ENCODE data around the gene PEX7. TPM values are rescaled to one million over a fixed set of nuclear protein-coding genes. Genes with fewer than 3 reads are reported as not detected.

The PEX7 gene
- total RNA-seq, 2 donors from 2014 or later, result 11.3 to 12.7 TPM

- no peak for DNase-seq
- TF ChIP-seq CTCF (IDR thresholded peaks at IDR 0.05), result no peak
- H3K9ac ChIP-seq (ENCODE audit: low read depth in 2 of 2, low read length in 2 of 2), result no peak overlapping the region
- no peaks in the 10 kb centered on the region for H3K36me3 ChIP-seq
- H3K4me1 ChIP-seq, result no peaks in the 10 kb centered on the region
- no peak overlapping the region for H3K4me3 ChIP-seq
- intact Hi-C loops (cut with DNase I), result no loop called here
- no peaks in the 10 kb centered on the region for H3K9me3 ChIP-seq
- no peak overlapping the region for H3K27ac ChIP-seq
- no peaks in the 10 kb centered on the region for H3K27me3 ChIP-seq
Observed at GRCh38 chr6:136798044-136798443, 24.3 kb upstream of the PEX7 start.

GRCh38 chr6:136801581-136801980 is 20.8 kb upstream of the PEX7 start:
- no peaks in the 10 kb centered on the region for H3K4me1 ChIP-seq
- no peak for DNase-seq
- H3K27ac ChIP-seq, result no peak overlapping the region
- TF ChIP-seq CTCF (IDR thresholded peaks at IDR 0.05), result no peak
- H3K9me3 ChIP-seq, result no peaks in the 10 kb centered on the region
- no peak overlapping the region for H3K4me3 ChIP-seq
- intact Hi-C loops (cut with DNase I), result no loop called here
- H3K9ac ChIP-seq (ENCODE audit: low read depth in 2 of 2, low read length in 2 of 2), result no peak overlapping the region
- H3K27me3 ChIP-seq, result no peaks in the 10 kb centered on the region
- H3K36me3 ChIP-seq, result no peaks in the 10 kb centered on the region

DNA sequence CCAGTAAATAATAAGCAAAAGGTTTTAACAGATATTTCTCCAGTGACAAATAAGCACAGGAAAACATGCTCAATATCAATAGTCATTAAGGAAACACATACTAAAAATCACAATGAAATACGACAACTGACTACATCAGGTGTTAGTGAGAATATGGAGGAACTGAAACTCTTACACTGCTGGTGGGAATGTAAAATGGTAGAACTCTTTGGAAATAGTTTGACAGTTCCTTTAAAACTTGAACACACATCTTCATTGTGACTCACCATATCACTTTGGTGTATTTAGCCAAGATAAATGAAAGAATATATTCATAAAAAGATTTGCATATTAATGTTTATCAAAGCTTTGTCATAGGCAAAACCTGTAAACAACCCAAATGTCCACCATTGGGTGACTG is 18.8 kb upstream of the PEX7 start:
- H3K27me3 ChIP-seq, result no peaks in the 10 kb centered on the region
- H3K4me3 ChIP-seq, result no peak overlapping the region
- no peak for DNase-seq
- no peaks in the 10 kb centered on the region for H3K36me3 ChIP-seq
- no peaks in the 10 kb centered on the region for H3K9me3 ChIP-seq
- TF ChIP-seq CTCF (IDR thresholded peaks at IDR 0.05), result no peak
- no peaks in the 10 kb centered on the region for H3K4me1 ChIP-seq
- no peak overlapping the region for H3K27ac ChIP-seq
- intact Hi-C loops (cut with DNase I), result no loop called here
- H3K9ac ChIP-seq (ENCODE audit: low read depth in 2 of 2, low read length in 2 of 2), result no peak overlapping the region

- Histone ChIP-seq H3K27me3 (no peaks in the 10 kb centered on the region), H3K4me3 (no peak overlapping the region), H3K4me1 (no peaks in the 10 kb centered on the region), H3K9me3 (no peaks in the 10 kb centered on the region), H3K9ac (ENCODE audit: low read depth in 2 of 2, low read length in 2 of 2) (no peak overlapping the region), H3K36me3 (no peaks in the 10 kb centered on the region), H3K27ac (no peak overlapping the region)
- no peak for TF ChIP-seq CTCF (IDR thresholded peaks at IDR 0.05)
- intact Hi-C loops (cut with DNase I), result no loop called here
- DNase-seq, result no peak
Observed at GRCh38 chr6:136809091-136809860, 13.1 kb upstream of the PEX7 start.

- no peak for DNase-seq
- TF ChIP-seq CTCF (IDR thresholded peaks at IDR 0.05), result no peak
- no peak overlapping the region for H3K9ac ChIP-seq (ENCODE audit: low read depth in 2 of 2, low read length in 2 of 2)
- intact Hi-C loops (cut with DNase I), result no loop called here
- H3K4me1 ChIP-seq, result no peaks in the 10 kb centered on the region
- H3K36me3 ChIP-seq, result no peaks in the 10 kb centered on the region
- no peaks in the 10 kb centered on the region for H3K27me3 ChIP-seq
- no peak overlapping the region for H3K27ac ChIP-seq
- H3K4me3 ChIP-seq, result no peak overlapping the region
- H3K9me3 ChIP-seq, result no peaks in the 10 kb centered on the region
Observed at GRCh38 chr6:136811272-136811671, 11.1 kb upstream of the PEX7 start.

All from colonic mucosa (tissue), 4 donors.